RWPE1 (cell line): Measurements from ENCODE around the gene NFIX.
"Not testable (repeated sequence)": the region's sequence is repeated elsewhere in the genome, so short reads cannot be mapped to it uniquely, and the experiment has no call there.

Experiments used
- CTCF ChIA-PET: fragments of 350-600 bp; sonication (Branson Sonifier 250); formaldehyde crosslinking; extraction: SDS; loops from one replicate; lab custom pipeline; 2021; lab: Yijun Ruan, JAX
- POLR2A ChIA-PET: fragments of 400-600 bp; formaldehyde crosslinking; extraction: SDS; loops from one replicate; lab custom pipeline; 2020; ENCODE audit warnings: antibody characterized with exemption; ENCODE audit not compliant: low non-redundant PET; lab: Yijun Ruan, JAX
- DNase-seq: peaks from one replicate; pipeline ENCODE4 v3.0.0; 2012; ENCODE audit warnings: low spot score
- H3K27ac ChIP-seq: fragments of 450-650 bp; 2 replicates; pipeline ENCODE4 v1.5.1; 2017
- TF ChIP-seq, protein P1 (sequence below): fragments of 450-650 bp; conservative IDR thresholded peaks from 2 replicates; pipeline ENCODE4 v1.5.1; 2017; ENCODE audit warnings: low read depth, mild to moderate bottlenecking

Gene NFIX

DNA sequence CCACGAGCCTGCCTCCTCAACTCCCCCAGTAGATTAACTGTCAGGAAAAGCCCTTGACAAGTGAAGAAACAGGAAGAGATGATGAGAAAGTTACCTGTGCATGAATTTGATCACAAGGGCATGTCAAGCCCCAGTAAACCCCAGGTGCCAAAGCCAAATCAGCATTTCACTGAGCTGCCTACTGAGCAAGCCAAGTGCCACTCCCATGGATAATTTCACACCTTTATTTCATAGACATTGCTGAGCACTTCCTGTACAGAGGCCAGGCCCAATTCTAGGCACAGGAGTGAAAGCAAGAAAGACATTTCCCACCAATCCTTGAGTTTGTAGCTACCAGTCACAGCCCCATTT, 40.7 kb upstream of the NFIX start:
- ChIA-PET POLR2A (no interaction called here), CTCF (interaction anchor here (1.7 kb wide), 1 partner anchor 11 kb away, joined by 16 read pairs; no protein-coding TSS in a partner anchor)
- DNase-seq = no peak
- TF ChIP-seq, protein P1, sequence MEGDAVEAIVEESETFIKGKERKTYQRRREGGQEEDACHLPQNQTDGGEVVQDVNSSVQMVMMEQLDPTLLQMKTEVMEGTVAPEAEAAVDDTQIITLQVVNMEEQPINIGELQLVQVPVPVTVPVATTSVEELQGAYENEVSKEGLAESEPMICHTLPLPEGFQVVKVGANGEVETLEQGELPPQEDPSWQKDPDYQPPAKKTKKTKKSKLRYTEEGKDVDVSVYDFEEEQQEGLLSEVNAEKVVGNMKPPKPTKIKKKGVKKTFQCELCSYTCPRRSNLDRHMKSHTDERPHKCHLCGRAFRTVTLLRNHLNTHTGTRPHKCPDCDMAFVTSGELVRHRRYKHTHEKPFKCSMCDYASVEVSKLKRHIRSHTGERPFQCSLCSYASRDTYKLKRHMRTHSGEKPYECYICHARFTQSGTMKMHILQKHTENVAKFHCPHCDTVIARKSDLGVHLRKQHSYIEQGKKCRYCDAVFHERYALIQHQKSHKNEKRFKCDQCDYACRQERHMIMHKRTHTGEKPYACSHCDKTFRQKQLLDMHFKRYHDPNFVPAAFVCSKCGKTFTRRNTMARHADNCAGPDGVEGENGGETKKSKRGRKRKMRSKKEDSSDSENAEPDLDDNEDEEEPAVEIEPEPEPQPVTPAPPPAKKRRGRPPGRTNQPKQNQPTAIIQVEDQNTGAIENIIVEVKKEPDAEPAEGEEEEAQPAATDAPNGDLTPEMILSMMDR = no peak
- H3K27ac ChIP-seq = peak overlapping the region; percentile 80

GRCh38 chr19:12955575-12955974, 39.7 kb upstream of the NFIX start:
- H3K27ac ChIP-seq = peak overlapping the region; percentile 95
- DNase-seq, POLR2A ChIA-PET: not testable (repeated sequence)
- CTCF ChIA-PET = interaction anchor here (0.5 to 1.9 kb wide), 5 partner anchors 10 to 161 kb away, joined by 3 to 14 read pairs (median 5); no protein-coding TSS in a partner anchor

GRCh38 chr19:12955996-12956395, 39.3 kb upstream of the NFIX start:
- H3K27ac ChIP-seq = peak overlapping the region; percentile 95
- TF ChIP-seq, protein P1 = no peak
- no peak for DNase-seq
- ChIA-PET POLR2A (no interaction called here), CTCF (interaction anchor here (0.5 to 1.9 kb wide), 5 partner anchors 9 to 162 kb away, joined by 3 to 14 read pairs (median 5); no protein-coding TSS in a partner anchor)

DNA sequence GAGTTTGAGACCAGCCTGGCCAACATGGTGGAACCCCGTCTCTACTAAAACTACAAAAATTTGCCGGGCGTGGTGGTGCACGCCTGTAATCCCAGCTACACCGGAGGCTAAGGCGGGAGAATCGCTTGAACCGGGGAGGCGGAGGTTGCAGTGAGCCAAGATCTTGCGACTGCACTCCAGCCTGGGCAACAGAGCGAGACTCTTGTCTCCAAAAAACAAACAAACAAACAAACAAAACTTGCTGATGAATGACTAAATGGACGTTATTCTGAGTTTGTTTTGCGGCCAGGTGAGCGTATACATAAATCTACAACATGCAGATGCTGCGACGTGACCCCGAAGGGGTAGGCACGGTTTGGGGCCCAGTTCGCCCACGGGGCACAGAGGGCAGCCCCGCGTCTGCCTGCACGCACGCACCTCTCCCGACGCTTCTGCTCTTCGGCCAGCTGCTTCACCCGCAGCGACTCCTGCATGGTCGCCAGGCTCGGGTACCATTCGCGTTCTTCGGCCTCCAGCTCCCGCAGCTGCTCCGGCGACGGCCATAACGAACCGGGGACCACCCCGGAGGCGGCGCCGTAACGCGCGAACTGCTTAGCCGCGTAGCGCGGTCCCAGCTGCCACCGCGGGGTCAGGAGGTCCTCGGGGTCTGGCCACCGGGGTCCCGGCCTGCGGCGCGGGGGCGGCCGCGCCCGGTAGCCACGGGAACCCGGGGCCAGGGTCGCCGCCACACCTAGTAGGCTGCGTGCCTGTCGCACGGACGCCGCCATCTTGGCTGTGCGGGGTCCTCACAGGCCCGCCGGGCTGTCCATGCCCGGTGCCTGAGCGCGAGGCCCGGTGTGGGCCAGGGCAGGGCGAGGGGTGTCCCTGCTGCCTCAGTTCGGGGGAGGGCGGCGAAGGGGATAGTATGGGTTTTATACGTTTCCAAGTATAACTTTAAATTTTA, 38.6 kb upstream of the NFIX start, which contains the start of gene GADD45GIP1:
Gene GADD45GIP1 (minus strand): TSS at position 778 of the 943 bp plus-strand sequence. CDS start 11 bp downstream, at position 767.
- peak; percentile 86 for DNase-seq
- ChIA-PET POLR2A (no interaction called here), CTCF (interaction anchor here (1.3 to 1.9 kb wide), 2 partner anchors 9 to 21 kb away, joined by 5 to 14 read pairs; no protein-coding TSS in a partner anchor)
- TF ChIP-seq, protein P1 = no peak
- peak within 1 kb of the TSS; percentile 95 for H3K27ac ChIP-seq

DNA sequence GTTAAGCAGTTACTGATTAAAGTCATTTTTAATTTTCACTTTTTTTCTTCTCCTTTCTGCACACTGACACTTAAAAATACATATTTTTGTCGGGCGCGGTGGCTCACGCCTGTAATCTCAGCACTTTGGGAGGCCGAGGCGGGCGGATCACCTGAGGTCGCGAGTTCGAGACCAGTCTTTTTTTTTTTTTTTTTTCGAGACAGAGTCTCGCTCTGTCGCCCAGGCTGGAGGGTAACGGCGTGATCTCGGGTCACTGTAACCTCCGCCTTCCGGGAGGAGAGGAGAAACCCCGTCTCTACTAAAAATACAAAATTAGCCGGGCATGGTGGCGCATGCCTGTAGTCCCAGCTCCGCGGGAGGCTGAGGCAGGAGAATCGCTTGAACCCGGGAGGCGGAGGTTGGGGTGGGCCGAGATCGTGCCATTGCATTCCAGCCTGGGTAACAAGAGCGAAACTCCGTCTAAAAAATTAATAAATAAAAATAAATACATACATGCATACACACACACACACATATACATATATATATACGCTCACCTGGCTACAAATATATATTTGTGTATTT, 37.8 kb upstream of the NFIX start:
- CTCF ChIA-PET = interaction anchor here (1.9 kb wide), 1 partner anchor 8 kb away, joined by 14 read pairs; no protein-coding TSS in a partner anchor
- H3K27ac ChIP-seq = peak overlapping the region; percentile 95

DNA sequence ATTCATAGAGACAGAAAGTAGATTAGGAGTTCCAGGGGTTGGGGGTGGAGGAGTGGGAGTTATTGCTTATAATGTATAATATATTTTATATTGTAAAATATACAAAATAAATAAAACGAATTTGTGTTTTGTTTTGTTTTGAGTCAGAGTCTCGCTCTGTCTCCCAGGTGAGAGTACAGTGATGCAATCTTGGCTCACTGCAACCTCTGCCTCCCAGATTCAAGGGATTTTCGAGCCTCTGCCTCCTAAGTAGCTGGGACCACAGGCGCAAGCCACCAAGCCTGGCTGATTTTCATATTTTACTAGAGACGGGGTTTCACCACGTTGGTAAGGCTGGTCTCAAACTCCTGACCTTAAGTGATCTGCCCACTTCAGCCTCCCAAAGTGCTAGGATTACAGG, 35.8 kb upstream of the NFIX start:
- TF ChIP-seq, protein P1 = no peak
- ChIA-PET CTCF (no interaction called here), POLR2A (no interaction called here)
- no peak for DNase-seq
- H3K27ac ChIP-seq = no peak overlapping the region

More for the DNA sequence above, 37.8 kb upstream of the NFIX start:
- DNase-seq, POLR2A ChIA-PET: not testable (repeated sequence)
